T-cell (primary cell): Measurements from ENCODE around the gene JOSD2. TPM values are rescaled to one million over a fixed set of nuclear protein-coding genes. Genes with fewer than 3 reads are reported as not detected.

ENCODE experiments used
- ATAC-seq, 4 experiments: fragments of 200-7000 bp in 3 of 4; fragments of 150-1000 bp in 1 of 4; cut with Tn5 transposase; replicated peaks in 1 of 4; 1 replicate in 3 of 4; 2 replicates in 1 of 4; pipeline ENCODE4 v1.10.0; 2021; ENCODE audit warnings: moderate library complexity in 3 of 4, mild to moderate bottlenecking in 2 of 4, moderate number of reproducible peaks in 1 of 4
- CTCF ChIA-PET, 2 donors: fragments of 300-600 bp; sonication (Branson Sonifier 250); formaldehyde crosslinking; loops; one replicate each; lab custom pipeline; 2022; ENCODE audit warnings: antibody characterized with exemption in 2 of 2; lab: Charles Lee
- POLR2A ChIA-PET, 2 donors: fragments of 300-600 bp; sonication (Branson Sonifier 250); formaldehyde crosslinking; loops; one replicate each; lab custom pipeline; 2022; ENCODE audit warnings: antibody characterized with exemption in 2 of 2; lab: Charles Lee
- DNase-seq, 35 experiments: peaks; one replicate each; pipeline versions ENCODE4 v3.0.0 to v3.0.0-alpha.2; 2013 to 2023
- H3K27ac ChIP-seq: one replicate; pipeline ENCODE4 v1.5.1; 2013; ENCODE audit warnings: low read length
- H3K27me3 ChIP-seq, 2 experiments: replicated peaks in 1 of 2; 1 replicate in 1 of 2; 2 replicates in 1 of 2; pipeline versions ENCODE4 v1.6.1 to v1.7.0; 2013; ENCODE audit warnings: low read length in 1 of 2, mixed read lengths in 1 of 2; ENCODE audit not compliant: control insufficient read depth in 2 of 2, insufficient read depth in 2 of 2; ENCODE audit errors: extremely low read depth in 1 of 2
- H3K36me3 ChIP-seq, 2 donors: 1 replicate in 1 of 2; 2 replicates in 1 of 2; pipeline versions ENCODE4 v1.6.1 to v1.7.0; 2013; ENCODE audit warnings: low read length in 1 of 2; ENCODE audit not compliant: control insufficient read depth in 2 of 2, insufficient read depth in 1 of 2; ENCODE audit errors: extremely low read depth in 1 of 2
- H3K4me1 ChIP-seq, 2 experiments: 1 replicate in 1 of 2; 2 replicates in 1 of 2; pipeline versions ENCODE4 v1.6.1 to v1.7.0; 2013; ENCODE audit warnings: low read length in 2 of 2, mixed read lengths in 1 of 2; ENCODE audit not compliant: insufficient read depth in 2 of 2, control insufficient read depth in 1 of 2; ENCODE audit errors: extremely low read depth in 1 of 2
- H3K4me3 ChIP-seq, 2 donors: 1 replicate in 1 of 2; 2 replicates in 1 of 2; pipeline versions ENCODE4 v1.5.1 to v1.7.0; 2013; ENCODE audit warnings: mild to moderate bottlenecking in 2 of 2, low read length in 1 of 2, moderate library complexity in 1 of 2; ENCODE audit not compliant: control insufficient read depth in 1 of 2; ENCODE audit errors: extremely low read depth in 1 of 2
- H3K9me3 ChIP-seq: 2 replicates; pipeline ENCODE4 v1.7.0; 2013
- H3K27ac Mint-ChIP-seq, 2 donors: one replicate each; pipeline ENCODE4 v1.8.0; 2020 to 2021; ENCODE audit warnings: mild to moderate bottlenecking in 2 of 2, mixed read lengths in 2 of 2
- H3K27me3 Mint-ChIP-seq, 2 donors: one replicate each; pipeline ENCODE4 v1.8.0; 2021 to 2022; ENCODE audit warnings: mixed read lengths in 2 of 2
- H3K36me3 Mint-ChIP-seq: one replicate; pipeline ENCODE4 v1.8.0; 2021; ENCODE audit warnings: mixed read lengths
- H3K4me1 Mint-ChIP-seq, 3 donors: one replicate each; pipeline ENCODE4 v1.8.0; 2020 to 2022; ENCODE audit warnings: mixed read lengths in 3 of 3, mild to moderate bottlenecking in 1 of 3
- H3K4me3 Mint-ChIP-seq, 3 donors: one replicate each; pipeline ENCODE4 v1.8.0; 2020 to 2022; ENCODE audit warnings: mild to moderate bottlenecking in 3 of 3, mixed read lengths in 3 of 3, moderate library complexity in 3 of 3
- H3K9me3 Mint-ChIP-seq, 3 donors: one replicate each; pipeline ENCODE4 v1.8.0; 2020 to 2022; ENCODE audit warnings: mixed read lengths in 3 of 3
- WGBS: methylation state at CpG from one replicate; pipeline ENCODE4 v1.1.5; 2013; ENCODE audit warnings: missing lambda C conversion rate; ENCODE audit not compliant: insufficient coverage; 5-methylcytosine and 5-hydroxymethylcytosine counted together
- total RNA-seq, 35 experiments: library from RNA in 6 of 35; stranded (reverse) in 6 of 35; fragments of 120-200 nt in 1 of 35; gene quantifications; one replicate each; pipeline versions ENCODE4 v1.2.1 to v1.2.4 and lab custom pipeline; 2013 to 2026

Gene JOSD2
- total RNA-seq, 5 donors from 2014 or later (not counting 1 experiment from before 2014, with no cell fraction given) = 15.4 to 45.7 (median 40.6) TPM

GRCh38 chr19:50488389-50489194 is 22.4 kb downstream of the JOSD2 start:
- Histone ChIP-seq H3K27ac (no peak overlapping the region), H3K4me1 (peaks cover 6 to 25% of the 10 kb centered on the region in 2 experiments), H3K36me3 (peaks cover 0 to 12% of the 10 kb centered on the region in 2 donors), H3K9me3 (no peaks in the 10 kb centered on the region), H3K27me3 (no peaks in the 10 kb centered on the region), H3K4me3 (no peak overlapping the region)
- H3K4me1 Mint-ChIP-seq = peaks cover 23 to 61% (median 39%) of the 10 kb centered on the region in 3 donors
- H3K9me3 Mint-ChIP-seq = no peaks in the 10 kb centered on the region
- CTCF ChIA-PET = no interaction called here
- POLR2A ChIA-PET = interaction anchor here in 1 of 2 donors (0.6 kb wide), 1 partner anchor 21 kb away, joined by 5 read pairs; no protein-coding TSS in a partner anchor
- no peaks in the 10 kb centered on the region for H3K27me3 Mint-ChIP-seq
- no peak overlapping the region for H3K4me3 Mint-ChIP-seq
- 51% methylated on average over 13 of the region's 13 CpGs for WGBS
- DNase-seq (no peak), ATAC-seq (no peak)
- H3K27ac Mint-ChIP-seq = no peak overlapping the region
- peaks cover 9% of the 10 kb centered on the region for H3K36me3 Mint-ChIP-seq

- H3K4me1 Mint-ChIP-seq = peaks cover 18 to 55% (median 33%) of the 10 kb centered on the region in 3 donors
- Histone ChIP-seq H3K27ac (no peak overlapping the region), H3K36me3 (peaks cover 0 to 24% of the 10 kb centered on the region in 2 donors), H3K9me3 (no peaks in the 10 kb centered on the region), H3K27me3 (no peaks in the 10 kb centered on the region), H3K4me1 (peaks cover 4 to 17% of the 10 kb centered on the region in 2 experiments), H3K4me3 (no peak overlapping the region)
- H3K27me3 Mint-ChIP-seq = no peaks in the 10 kb centered on the region
- no peaks in the 10 kb centered on the region for H3K9me3 Mint-ChIP-seq
- no peak overlapping the region for H3K27ac Mint-ChIP-seq
- H3K36me3 Mint-ChIP-seq = peaks cover 15% of the 10 kb centered on the region
- CTCF ChIA-PET = no interaction called here
- DNase-seq (peak in 28 of 35 experiments; percentile 14 to 68 (median 41)), ATAC-seq (peak in 1 of 4 experiments; percentile 32)
- POLR2A ChIA-PET = no interaction called here
- 83% methylated on average over 16 of the region's 18 CpGs for WGBS
- H3K4me3 Mint-ChIP-seq = no peak overlapping the region
Observed at GRCh38 chr19:50486823-50487515, 24.0 kb downstream of the JOSD2 start.

- Histone ChIP-seq H3K27ac (no peak overlapping the region), H3K27me3 (no peaks in the 10 kb centered on the region), H3K4me3 (no peak overlapping the region), H3K9me3 (no peaks in the 10 kb centered on the region), H3K4me1 (peaks cover 0 to 6% of the 10 kb centered on the region in 2 experiments), H3K36me3 (peaks cover 5 to 40% of the 10 kb centered on the region in 2 donors)
- Mint-ChIP-seq H3K9me3 (no peaks in the 10 kb centered on the region), H3K4me1 (peaks cover 4 to 40% (median 21%) of the 10 kb centered on the region in 3 donors), H3K36me3 (peaks cover 17% of the 10 kb centered on the region), H3K27me3 (no peaks in the 10 kb centered on the region), H3K27ac (no peak overlapping the region), H3K4me3 (no peak overlapping the region)
- ChIA-PET POLR2A (no interaction called here), CTCF (no interaction called here)
- DNase-seq (no peak), ATAC-seq (no peak)
- 95% methylated on average over 10 of the region's 10 CpGs for WGBS
Observed at GRCh38 chr19:50485284-50485955, 25.6 kb downstream of the JOSD2 start.

GRCh38 chr19:50482916-50483315 is 28.1 kb downstream of the JOSD2 start:
- H3K36me3 ChIP-seq = peaks cover 12 to 63% of the 10 kb centered on the region in 2 donors
- Mint-ChIP-seq H3K4me3 (no peak overlapping the region), H3K4me1 (peaks cover 8 to 23% (median 15%) of the 10 kb centered on the region in 3 donors), H3K9me3 (no peaks in the 10 kb centered on the region), H3K27me3 (no peaks in the 10 kb centered on the region), H3K36me3 (peaks cover 30% of the 10 kb centered on the region), H3K27ac (no peak overlapping the region)
- DNase-seq (no peak), ATAC-seq (no peak)
- POLR2A ChIA-PET = no interaction called here
- no peak overlapping the region for H3K4me3 ChIP-seq
- CTCF ChIA-PET = no interaction called here
- H3K9me3 ChIP-seq = no peaks in the 10 kb centered on the region
- peaks cover 1 to 27% of the 10 kb centered on the region in 2 experiments for H3K4me1 ChIP-seq
- H3K27me3 ChIP-seq = no peaks in the 10 kb centered on the region
- no peak overlapping the region for H3K27ac ChIP-seq
- WGBS = 88% methylated on average over 8 of the region's 10 CpGs

GRCh38 chr19:50482271-50482855 is 28.6 kb downstream of the JOSD2 start:
- DNase-seq = no peak
- no peaks in the 10 kb centered on the region for H3K9me3 Mint-ChIP-seq
- H3K9me3 ChIP-seq = no peaks in the 10 kb centered on the region
- H3K27ac ChIP-seq = no peak overlapping the region
- H3K4me1 Mint-ChIP-seq = peaks cover 13 to 24% (median 18%) of the 10 kb centered on the region in 3 donors
- POLR2A ChIA-PET = no interaction called here
- no peak overlapping the region for H3K4me3 ChIP-seq
- no peaks in the 10 kb centered on the region for H3K27me3 ChIP-seq
- H3K27ac Mint-ChIP-seq = no peak overlapping the region
- CTCF ChIA-PET = no interaction called here
- no peaks in the 10 kb centered on the region for H3K27me3 Mint-ChIP-seq
- ATAC-seq = no peak
- 82% methylated on average over 14 of the region's 16 CpGs for WGBS
- no peak overlapping the region for H3K4me3 Mint-ChIP-seq
- peaks cover 35% of the 10 kb centered on the region for H3K36me3 Mint-ChIP-seq
- H3K4me1 ChIP-seq = peaks cover 6 to 30% of the 10 kb centered on the region in 2 experiments
- H3K36me3 ChIP-seq = peaks cover 12 to 63% of the 10 kb centered on the region in 2 donors
